Lung (tissue), 12 donors: Measurements from ENCODE around the gene SLC27A3. TPM values are rescaled to one million over a fixed set of nuclear protein-coding genes. Genes with fewer than 3 reads are reported as not detected.
A peak's percentile ranks its signal among the peaks of the same experiment; 100 is the strongest.

Experiments
- ATAC-seq: fragments of 200-7000 bp; cut with Tn5 transposase; one replicate; pipeline ENCODE4 v1.9.1; 2020; ENCODE audit warnings: moderate number of reproducible peaks; ENCODE audit not compliant: insufficient read depth, low FRiP score
- DNase-seq, 3 donors: peaks; one replicate each; pipeline ENCODE4 v3.0.0-alpha.2; 2013 to 2017
- H3K27ac ChIP-seq, 2 donors: one replicate each; pipeline ENCODE4 v1.5.1; 2013; ENCODE audit warnings: mild to moderate bottlenecking in 2 of 2, moderate library complexity in 2 of 2, control low read depth in 1 of 2, inconsistent platforms in 1 of 2, low read depth in 1 of 2, low read length in 1 of 2
- H3K27me3 ChIP-seq, 3 donors: one replicate each; pipeline ENCODE4 v1.5.1; 2013; ENCODE audit warnings: low read length in 2 of 3; ENCODE audit not compliant: control insufficient read depth in 3 of 3, insufficient read depth in 3 of 3
- H3K36me3 ChIP-seq, 4 donors: one replicate each; pipeline ENCODE4 v1.5.1; 2013; ENCODE audit warnings: low read length in 4 of 4, mild to moderate bottlenecking in 1 of 4, moderate library complexity in 1 of 4; ENCODE audit not compliant: control insufficient read depth in 4 of 4, insufficient read depth in 4 of 4
- H3K4me1 ChIP-seq, 5 donors: one replicate each; pipeline ENCODE4 v1.5.1; 2013; ENCODE audit warnings: low read length in 5 of 5, mild to moderate bottlenecking in 2 of 5, moderate library complexity in 1 of 5; ENCODE audit not compliant: control insufficient read depth in 5 of 5, insufficient read depth in 5 of 5
- H3K4me3 ChIP-seq: one replicate; pipeline ENCODE4 v1.5.1; 2013; ENCODE audit warnings: mild to moderate bottlenecking, control low read depth, moderate library complexity
- H3K9ac ChIP-seq, 2 donors: one replicate each; pipeline ENCODE4 v1.5.1; 2013; ENCODE audit warnings: low read length in 2 of 2, control low read depth in 1 of 2; ENCODE audit not compliant: insufficient read depth in 1 of 2
- H3K9me3 ChIP-seq, 4 donors: one replicate each; pipeline ENCODE4 v1.5.1; 2013; ENCODE audit warnings: low read length in 3 of 4, mild to moderate bottlenecking in 1 of 4, moderate library complexity in 1 of 4; ENCODE audit not compliant: control insufficient read depth in 4 of 4, insufficient read depth in 3 of 4
- CTCF ChIP-seq: IDR thresholded peaks from 2 replicates; pipeline ENCODE4 v1.5.1; 2012; ENCODE audit warnings: mild to moderate bottlenecking; ENCODE audit errors: control extremely low read depth, extremely low read depth
- WGBS, 2 donors: extraction: QIAGEN DNeasy Blood & Tissue Kit; methylation state at CpG; one replicate each; pipeline ENCODE4 v1.1.7; 2013; 5-methylcytosine and 5-hydroxymethylcytosine counted together
- polyA plus RNA-seq, 2 donors: library from polyadenylated mRNA; stranded (reverse); fragments of 200-250 nt; gene quantifications; one replicate each; pipeline ENCODE4 v1.2.1, GENCODE V29; 2013
- total RNA-seq, 2 donors: library from RNA; depleted of rRNA in 1 of 2; stranded (reverse); fragments of >200 nt in 1 of 2; gene quantifications; one replicate each; pipeline ENCODE4 v1.2.1, GENCODE V29; 2014 to 2021
- donor health status: control.
- donor health status: control.
- donor health status: Bipolar disorder and iron deficiency.
- donor health status: healthy.
- donor health status: DM: yes; HTN: yes; CAD: no.

The SLC27A3 gene
- total and polyA plus RNA-seq, 4 donors = 15.8 to 223 (median 108) TPM

GRCh38 chr1:153795934-153796785 lies 21.0 kb downstream of the SLC27A3 start:
- no peak overlapping the region for H3K9ac ChIP-seq
- H3K4me3 ChIP-seq = no peak overlapping the region
- no peak for DNase-seq
- H3K36me3 ChIP-seq = no peaks in the 10 kb centered on the region
- no peaks in the 10 kb centered on the region for H3K27me3 ChIP-seq
- H3K4me1 ChIP-seq = peaks cover 0 to 7% (median 2%) of the 10 kb centered on the region in 5 donors
- H3K27ac ChIP-seq = no peak overlapping the region
- no peak for ATAC-seq
- H3K9me3 ChIP-seq = no peaks in the 10 kb centered on the region
- TF ChIP-seq CTCF = no peak
- WGBS, 2 donors = 82 to 97% methylated on average over 9 of the region's 9 CpGs

- 58 to 67% methylated on average over 26 of the region's 26 CpGs for WGBS, 2 donors
- Histone ChIP-seq H3K36me3 (no peaks in the 10 kb centered on the region), H3K27me3 (no peaks in the 10 kb centered on the region), H3K4me1 (no peaks in the 10 kb centered on the region), H3K9me3 (no peaks in the 10 kb centered on the region), H3K4me3 (no peak overlapping the region), H3K27ac (no peak overlapping the region), H3K9ac (no peak overlapping the region)
- DNase-seq = peak; percentile 63 to 70 (median 65)
- TF ChIP-seq CTCF = peak; percentile 84
- peak; percentile 67 for ATAC-seq
Observed at GRCh38 chr1:153796786-153797659, 21.8 kb downstream of the SLC27A3 start.

GRCh38 chr1:153798468-153798780 lies 23.2 kb downstream of the SLC27A3 start:
- Histone ChIP-seq H3K4me3 (no peak overlapping the region), H3K27ac (no peak overlapping the region), H3K4me1 (peaks cover 0 to 1% (median 0%) of the 10 kb centered on the region in 5 donors), H3K9me3 (no peaks in the 10 kb centered on the region), H3K27me3 (no peaks in the 10 kb centered on the region), H3K9ac (no peak overlapping the region), H3K36me3 (peaks cover 0 to under 1% (median 0%) of the 10 kb centered on the region in 4 donors)
- 77 to 88% methylated on average over 3 of the region's 3 CpGs for WGBS, 2 donors
- no peak for TF ChIP-seq CTCF
- ATAC-seq (no peak), DNase-seq (no peak)
